IMR-90 (cell line): ENCODE results near the gene CHD6.

Source experiments
- CEBPB ChIP-seq: IDR thresholded peaks from 2 replicates; pipeline ENCODE4 v1.6.1; 2012; ENCODE audit warnings: low read depth, low read length, improper control_type of control experiment
- CTCF ChIP-seq: conservative IDR thresholded peaks from 2 replicates; pipeline ENCODE4 v1.5.1; 2012; ENCODE audit warnings: mild to moderate bottlenecking, low read depth, low read length, improper control_type of control experiment
- MAZ ChIP-seq: IDR thresholded peaks from 2 replicates; pipeline ENCODE4 v1.6.1; 2012; ENCODE audit warnings: low read depth, mild to moderate bottlenecking, low read length, improper control_type of control experiment, moderate library complexity, borderline replicate concordance
- POLR2A ChIP-seq: IDR thresholded peaks from 2 replicates; pipeline ENCODE4 v1.6.1; 2012; ENCODE audit warnings: mild to moderate bottlenecking, low read depth, low read length
- RFX5 ChIP-seq: IDR thresholded peaks from 2 replicates; pipeline ENCODE4 v1.8.0; 2012; ENCODE audit warnings: low read depth, mild to moderate bottlenecking, low read length, moderate library complexity
- SMC3 ChIP-seq: fragments of 150-350 bp; IDR thresholded peaks from 2 replicates; pipeline ENCODE4 v1.6.1; 2016; ENCODE audit warnings: low read depth, mild to moderate bottlenecking, antibody characterized with exemption, low read length, moderate library complexity
- TF ChIP-seq, protein P1 (sequence below): fragments of 150-350 bp; IDR thresholded peaks from 2 replicates; pipeline ENCODE4 v1.6.1; 2016; ENCODE audit warnings: low read depth, mild to moderate bottlenecking, low read length, moderate library complexity, borderline replicate concordance
- TF ChIP-seq, protein P2 (sequence below): fragments of 150-350 bp; IDR thresholded peaks from 2 replicates; pipeline ENCODE4 v1.6.1; 2017; ENCODE audit warnings: mild to moderate bottlenecking, antibody characterized with exemption, low read length, low read depth

DNA sequence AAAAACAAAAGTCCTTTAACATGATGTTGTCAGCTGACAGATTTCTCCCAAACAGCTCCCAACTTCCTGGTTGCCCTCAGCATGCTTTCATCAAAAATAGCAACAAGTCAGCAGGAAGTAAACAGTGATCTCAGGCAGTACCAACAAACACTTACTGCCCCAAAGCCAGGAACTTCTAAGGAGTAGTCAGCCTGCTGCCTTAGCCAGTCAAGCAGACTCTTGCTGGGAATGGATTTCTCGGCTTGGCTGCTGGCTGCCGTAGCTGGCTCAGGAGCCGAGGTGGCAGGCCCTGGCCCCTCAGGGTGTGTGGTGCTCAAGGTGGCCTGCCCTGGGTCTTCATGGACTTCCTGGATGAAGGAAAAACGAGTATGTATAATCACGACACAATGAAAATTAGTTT lies 205.0 kb downstream of the CHD6 start:
- TF ChIP-seq MAZ = no peak
- TF ChIP-seq, protein P1, sequence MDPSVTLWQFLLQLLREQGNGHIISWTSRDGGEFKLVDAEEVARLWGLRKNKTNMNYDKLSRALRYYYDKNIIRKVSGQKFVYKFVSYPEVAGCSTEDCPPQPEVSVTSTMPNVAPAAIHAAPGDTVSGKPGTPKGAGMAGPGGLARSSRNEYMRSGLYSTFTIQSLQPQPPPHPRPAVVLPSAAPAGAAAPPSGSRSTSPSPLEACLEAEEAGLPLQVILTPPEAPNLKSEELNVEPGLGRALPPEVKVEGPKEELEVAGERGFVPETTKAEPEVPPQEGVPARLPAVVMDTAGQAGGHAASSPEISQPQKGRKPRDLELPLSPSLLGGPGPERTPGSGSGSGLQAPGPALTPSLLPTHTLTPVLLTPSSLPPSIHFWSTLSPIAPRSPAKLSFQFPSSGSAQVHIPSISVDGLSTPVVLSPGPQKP = no peak
- TF ChIP-seq CTCF = no peak
- no peak for TF ChIP-seq POLR2A
- TF ChIP-seq, protein P2, sequence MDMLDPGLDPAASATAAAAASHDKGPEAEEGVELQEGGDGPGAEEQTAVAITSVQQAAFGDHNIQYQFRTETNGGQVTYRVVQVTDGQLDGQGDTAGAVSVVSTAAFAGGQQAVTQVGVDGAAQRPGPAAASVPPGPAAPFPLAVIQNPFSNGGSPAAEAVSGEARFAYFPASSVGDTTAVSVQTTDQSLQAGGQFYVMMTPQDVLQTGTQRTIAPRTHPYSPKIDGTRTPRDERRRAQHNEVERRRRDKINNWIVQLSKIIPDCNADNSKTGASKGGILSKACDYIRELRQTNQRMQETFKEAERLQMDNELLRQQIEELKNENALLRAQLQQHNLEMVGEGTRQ = no peak
- no peak for TF ChIP-seq CEBPB
- TF ChIP-seq RFX5 = no peak
- no peak for TF ChIP-seq SMC3
